ENCODE measurements around the gene CEP192. TPM values are rescaled to one million over a fixed set of nuclear protein-coding genes. Genes with fewer than 3 reads are reported as not detected.

CEP192 gene
- total and polyA plus RNA-seq, 2 of the 4 experiments (the other 2 are of a cell fraction): 17.2 to 29.0 TPM

- no peaks in the 10 kb centered on the region for H3K27me3 ChIP-seq (ENCODE audit: control insufficient read depth, insufficient read depth, low read length)
- dilution Hi-C loops (cut with HindIII; ENCODE audit: low sequenced_read_pairs, unreplicated experiment): no loop called here
These were observed 30.2 kb upstream of the CEP192 start for GRCh38 chr18:12960853-12961397.

More at GRCh38 chr18:12960853-12961397, 30.2 kb upstream of the CEP192 start:
- ATAC-seq (ENCODE audit: low read depth) (no peak), DNase-seq (no peak)
- no peak overlapping the region for H3K4ac ChIP-seq (ENCODE audit: low read depth, low read length)
- no peak overlapping the region for H4K5ac ChIP-seq (ENCODE audit: low read depth, low read length)
- H3K4me2 ChIP-seq (ENCODE audit: low read depth, low read length): no peak overlapping the region
- H3K9me3 ChIP-seq (ENCODE audit: control insufficient read depth, insufficient read depth, low read length): no peaks in the 10 kb centered on the region
- no peak overlapping the region for H2BK15ac ChIP-seq (ENCODE audit: low read depth, low read length)
- CTCF ChIA-PET: no interaction called here
- H3K23ac ChIP-seq (ENCODE audit: low read depth, low read length): no peak overlapping the region
- no peak overlapping the region for H4K91ac ChIP-seq (ENCODE audit: insufficient read depth, low read depth, low read length)
- no peak overlapping the region for H3K4me3 ChIP-seq (ENCODE audit: insufficient read depth, low read depth, low read length)
- intact Hi-C loops (cut with micrococcal nuclease) (no loop called here), in situ Hi-C loops (cut with MboI; ENCODE audit: low sequenced_read_pairs) (no loop called here)
- peaks cover 2% of the 10 kb centered on the region; the same call in 1 of the 2 replicates for H3K9me1 ChIP-seq (ENCODE audit: insufficient read depth, low read length)
- no peak overlapping the region for H3K14ac ChIP-seq (replicated peaks; ENCODE audit: low read depth, low read length)
- no CpG with 5 or more reads among the region's 6 CpGs for WGBS, 2 experiments (ENCODE audit: extremely low coverage in 2 of 2, insufficient read length in 1 of 2)
- H3K18ac ChIP-seq (ENCODE audit: low read depth, low read length): no peak overlapping the region
- H3K56ac ChIP-seq (ENCODE audit: extremely low read depth, insufficient read depth, low read length): no peak overlapping the region
- no peak overlapping the region for H2BK120ac ChIP-seq (ENCODE audit: low read depth, low read length)
- no peaks in the 10 kb centered on the region for H3K4me1 ChIP-seq (ENCODE audit: control insufficient read depth, insufficient read depth, low read length)
- H2BK20ac ChIP-seq (ENCODE audit: low read depth, low read length): no peak overlapping the region
- H2BK5ac ChIP-seq (ENCODE audit: low read depth, low read length, poor library complexity, severe bottlenecking): no peak overlapping the region
- H4K8ac ChIP-seq (ENCODE audit: low read depth in 2 of 2, low read length in 2 of 2): no peak overlapping the region
- no peaks in the 10 kb centered on the region for H4K20me1 ChIP-seq (ENCODE audit: insufficient read depth, low read length)
- no peak overlapping the region for H2AK5ac ChIP-seq (ENCODE audit: low read depth, low read length)
- POLR2A ChIA-PET (ENCODE audit: unreplicated experiment): no interaction called here
- no peak overlapping the region for H2AFZ ChIP-seq (replicated peaks; ENCODE audit: low read length, poor library complexity)
- TF ChIP-seq USF2 (IDR thresholded peaks at IDR 0.05; ENCODE audit: low read depth, low read length) (no peak), MXI1 (IDR thresholded peaks at IDR 0.05; ENCODE audit: borderline replicate concordance, low read depth, low read length) (no peak), RFX5 (IDR thresholded peaks at IDR 0.05; ENCODE audit: low read depth, low read length) (no peak), BHLHE40 (IDR thresholded peaks at IDR 0.05; ENCODE audit: low read depth, low read length) (no peak)
- BruUV-seq (replicated peaks): no TSS peak
- no peak overlapping the region for H3K9ac ChIP-seq (ENCODE audit: low read depth, low read length)
- H3K36me3 ChIP-seq (ENCODE audit: control insufficient read depth, insufficient read depth, low read length): peaks cover 13% of the 10 kb centered on the region
- no peak overlapping the region for H2AK9ac ChIP-seq (replicated peaks; ENCODE audit: low read depth, low read length, poor library complexity)
- H3K27ac ChIP-seq (ENCODE audit: insufficient read depth, low read length): no peak overlapping the region
- H3K79me1 ChIP-seq (ENCODE audit: low read depth in 1 of 2, low read length in 2 of 2): peaks cover 35 to 36% of the 10 kb centered on the region in 2 experiments

Measured in IMR-90 (cell line).